ENCODE data around the gene MPND. TPM values are rescaled to one million over a fixed set of nuclear protein-coding genes. Genes with fewer than 3 reads are reported as not detected.

The MPND gene
- total RNA-seq, 1 donor from 2014 or later, result 5.7 TPM

DNA sequence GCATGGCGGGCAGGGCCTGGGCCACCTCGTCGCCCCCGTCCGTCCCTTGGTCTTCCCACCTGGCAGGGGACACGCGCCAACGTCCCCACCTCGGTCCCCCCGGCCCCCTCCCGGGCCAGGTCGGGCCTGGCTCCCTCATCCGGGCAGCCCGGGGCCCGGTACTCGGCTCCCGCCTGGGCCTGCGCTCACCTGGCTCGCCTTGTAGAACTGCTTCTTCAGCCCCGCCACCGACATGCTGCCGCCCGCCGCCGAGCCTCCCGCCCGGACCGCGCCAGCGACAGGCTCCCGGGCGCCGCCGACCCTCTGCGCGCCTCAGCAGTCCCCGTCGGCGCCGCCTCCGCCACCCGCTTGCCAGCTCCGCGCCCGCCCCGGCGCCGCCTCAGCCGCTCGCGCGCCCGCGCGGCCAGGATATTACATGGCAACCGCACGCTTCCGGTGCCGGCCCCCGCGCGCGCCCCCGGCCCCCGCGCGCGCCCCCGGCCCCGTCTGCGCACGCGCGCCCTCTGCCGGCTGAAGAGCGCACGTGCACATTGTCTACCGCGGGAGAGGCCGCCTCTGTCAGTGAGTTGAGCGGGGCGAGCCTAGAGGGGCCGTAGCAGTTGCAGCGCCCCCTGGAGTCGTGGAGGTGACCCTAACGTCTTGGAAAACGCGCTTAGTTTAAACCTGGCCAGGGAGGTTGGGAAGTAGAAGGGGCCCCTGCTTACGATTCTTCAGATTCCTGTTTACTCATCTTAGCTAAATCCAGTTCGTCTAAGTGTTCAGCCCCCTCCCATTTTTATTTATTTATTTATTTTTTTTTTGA, 57.0 kb downstream of the MPND start, which contains the start of gene SH3GL1:
Gene SH3GL1 (minus strand): TSS at position 413 of the 802 bp plus-strand sequence. CDS start 179 bp downstream, at position 234.
- peaks cover 0 to 3% (median 0%) of the 10 kb centered on the region in 3 donors for H3K36me3 ChIP-seq (ENCODE audit: control insufficient read depth in 3 of 3, insufficient read depth in 3 of 3, low read length in 3 of 3)
- peak within 1 kb of the TSS; percentile 73 to 91 (median 84) for H3K4me3 ChIP-seq (ENCODE audit: low read length in 3 of 3)
- no peaks in the 10 kb centered on the region for H3K27me3 ChIP-seq (ENCODE audit: control insufficient read depth in 3 of 3, insufficient read depth in 3 of 3, low read length in 3 of 3)
- H3K9me3 ChIP-seq (ENCODE audit: control insufficient read depth in 3 of 3, low read length in 3 of 3), result no peaks in the 10 kb centered on the region
- peak within 1 kb of the TSS; percentile 54 to 92 (median 90) for H3K9ac ChIP-seq (ENCODE audit: low read depth in 1 of 3, low read length in 3 of 3)
- H3K4me1 ChIP-seq (ENCODE audit: control insufficient read depth in 3 of 3, insufficient read depth in 3 of 3, low read length in 3 of 3), result peaks cover 39 to 55% (median 44%) of the 10 kb centered on the region in 3 donors
- peak within 1 kb of the TSS; percentile 94 for H3K27ac ChIP-seq (ENCODE audit: low read depth, low read length)

DNA sequence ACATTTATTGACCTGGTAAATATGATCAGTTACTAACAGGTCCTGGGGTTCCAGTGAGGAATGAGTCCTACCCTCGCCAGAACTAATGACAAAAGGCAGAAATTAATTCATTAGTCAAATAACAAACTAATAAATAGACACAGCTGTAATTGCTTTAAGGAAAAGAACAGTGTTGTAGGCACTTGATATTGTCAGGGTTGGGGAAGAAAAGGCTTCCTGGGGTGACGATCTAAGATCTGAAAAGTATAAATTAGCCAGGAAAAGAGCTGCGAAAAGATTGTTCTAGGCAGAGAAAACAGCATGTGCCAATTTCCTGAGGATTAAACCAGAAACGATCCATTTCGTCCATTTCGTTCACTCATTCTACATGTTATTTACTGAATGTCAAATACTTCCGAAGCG, 58.4 kb downstream of the MPND start:
- no peaks in the 10 kb centered on the region for H3K27me3 ChIP-seq (ENCODE audit: control insufficient read depth in 3 of 3, insufficient read depth in 3 of 3, low read length in 3 of 3)

DNA sequence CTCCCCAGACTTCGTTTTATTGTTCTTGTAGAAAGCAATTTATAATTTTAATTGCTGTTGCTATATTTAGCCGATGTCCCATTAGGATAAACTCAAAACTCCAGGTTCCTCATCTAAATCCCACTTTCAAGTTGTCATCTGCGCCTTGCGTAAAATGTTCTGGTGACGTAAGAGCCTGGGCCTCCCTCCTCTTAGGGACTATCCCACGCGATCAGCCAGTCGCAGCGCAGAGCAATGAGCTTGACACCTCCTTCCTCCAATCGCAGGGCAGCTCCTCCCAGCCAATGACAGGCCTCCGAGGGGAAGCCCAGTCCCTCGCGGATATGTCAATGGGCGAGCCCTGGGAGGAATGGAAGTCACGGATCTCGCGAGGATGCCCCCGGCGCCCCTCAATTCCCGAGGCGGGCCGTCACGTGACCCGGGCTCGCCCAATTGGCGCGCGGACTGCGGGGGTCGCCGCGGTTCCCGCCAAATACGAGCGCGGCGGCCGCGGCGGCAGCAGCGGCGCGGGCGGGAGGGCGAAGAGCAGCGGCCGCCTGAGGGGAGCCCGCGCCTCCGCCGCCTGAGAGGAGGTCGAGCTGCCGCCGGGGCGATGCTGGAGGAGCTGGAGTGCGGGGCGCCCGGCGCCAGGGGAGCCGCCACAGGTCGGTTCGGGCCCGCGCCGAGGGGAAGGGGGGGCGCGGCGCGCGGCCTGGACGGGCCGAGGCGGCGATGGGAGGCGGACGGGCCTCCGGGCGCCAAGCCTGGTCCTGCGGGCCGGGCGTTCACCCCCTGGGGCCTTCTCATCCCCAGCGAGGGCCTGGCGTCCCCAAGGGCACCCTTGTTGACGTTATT, 59.0 kb downstream of the MPND start, which contains the start of gene CHAF1A:
Gene CHAF1A (plus strand): TSS at position 470 of the 834 bp plus-strand sequence. CDS start 123 bp downstream, at position 593.
- H3K27ac ChIP-seq (ENCODE audit: low read depth, low read length), result peak within 1 kb of the TSS; percentile 86
- peaks cover 31 to 45% (median 35%) of the 10 kb centered on the region in 3 donors for H3K4me1 ChIP-seq (ENCODE audit: control insufficient read depth in 3 of 3, insufficient read depth in 3 of 3, low read length in 3 of 3)
- H3K9ac ChIP-seq (ENCODE audit: low read depth in 1 of 3, low read length in 3 of 3), result peak within 1 kb of the TSS; percentile 77 to 90 (median 79)
- H3K9me3 ChIP-seq (ENCODE audit: control insufficient read depth in 3 of 3, low read length in 3 of 3), result no peaks in the 10 kb centered on the region
- H3K27me3 ChIP-seq (ENCODE audit: control insufficient read depth in 3 of 3, insufficient read depth in 3 of 3, low read length in 3 of 3), result no peaks in the 10 kb centered on the region
- peak within 1 kb of the TSS; percentile 76 to 87 (median 85) for H3K4me3 ChIP-seq (ENCODE audit: low read length in 3 of 3)
- H3K36me3 ChIP-seq (ENCODE audit: control insufficient read depth in 3 of 3, insufficient read depth in 3 of 3, low read length in 3 of 3), result no peaks in the 10 kb centered on the region

More for the DNA sequence above, 58.4 kb downstream of the MPND start:
- peaks cover 37 to 51% (median 41%) of the 10 kb centered on the region in 3 donors for H3K4me1 ChIP-seq (ENCODE audit: control insufficient read depth in 3 of 3, insufficient read depth in 3 of 3, low read length in 3 of 3)
- H3K9ac ChIP-seq (ENCODE audit: low read depth in 1 of 3, low read length in 3 of 3), result peak overlapping the region; percentile 60 to 72 (median 70)
- no peaks in the 10 kb centered on the region for H3K9me3 ChIP-seq (ENCODE audit: control insufficient read depth in 3 of 3, low read length in 3 of 3)
- peak overlapping the region; percentile 41 to 64 (median 63) for H3K4me3 ChIP-seq (ENCODE audit: low read length in 3 of 3)
- H3K27ac ChIP-seq (ENCODE audit: low read depth, low read length), result peak overlapping the region; percentile 86
- H3K36me3 ChIP-seq (ENCODE audit: control insufficient read depth in 3 of 3, insufficient read depth in 3 of 3, low read length in 3 of 3), result peaks cover 0 to 3% (median 0%) of the 10 kb centered on the region in 3 donors

DNA sequence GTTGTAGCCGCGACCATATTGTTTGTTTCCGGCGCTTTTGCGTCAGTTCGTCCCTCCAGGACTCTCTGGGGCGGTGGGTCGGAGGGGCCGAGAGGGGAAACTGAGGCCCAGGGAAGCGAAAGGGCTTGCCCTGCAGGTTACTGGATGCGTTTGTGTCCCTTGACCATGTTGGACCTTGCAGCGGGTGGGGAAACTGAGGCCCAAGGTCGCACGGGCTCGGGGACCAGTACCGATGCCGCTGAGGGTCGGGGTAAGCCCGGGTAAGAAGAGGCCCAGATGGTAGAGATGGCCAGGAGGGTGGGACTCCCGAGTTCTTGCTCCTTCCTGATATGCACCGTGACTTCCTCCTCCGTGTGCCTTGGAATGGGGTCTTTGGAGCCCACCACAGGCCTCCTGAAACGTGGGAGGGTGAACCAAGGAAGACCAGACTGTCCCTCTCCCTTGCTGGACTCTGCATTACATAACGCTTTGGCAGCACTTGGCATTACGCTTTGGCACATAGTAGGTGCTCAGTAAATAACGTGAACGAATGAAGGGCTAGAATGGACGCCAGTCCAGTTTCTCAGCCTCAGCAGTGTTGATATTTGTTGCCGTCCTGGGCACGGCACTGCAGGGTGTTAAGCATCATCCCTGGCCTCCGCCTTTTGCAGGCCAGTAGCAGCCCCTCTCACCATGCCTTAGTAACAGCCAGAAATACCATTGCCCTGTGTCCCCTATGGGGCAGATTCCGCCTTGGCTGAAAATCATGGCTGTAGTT, 59.8 kb downstream of the MPND start:
- H3K9me3 ChIP-seq (ENCODE audit: control insufficient read depth in 3 of 3, low read length in 3 of 3), result no peaks in the 10 kb centered on the region
- no peaks in the 10 kb centered on the region for H3K36me3 ChIP-seq (ENCODE audit: control insufficient read depth in 3 of 3, insufficient read depth in 3 of 3, low read length in 3 of 3)
- H3K4me1 ChIP-seq (ENCODE audit: control insufficient read depth in 3 of 3, insufficient read depth in 3 of 3, low read length in 3 of 3), result peaks cover 25 to 37% (median 29%) of the 10 kb centered on the region in 3 donors
- no peaks in the 10 kb centered on the region for H3K27me3 ChIP-seq (ENCODE audit: control insufficient read depth in 3 of 3, insufficient read depth in 3 of 3, low read length in 3 of 3)
- no peak overlapping the region for H3K27ac ChIP-seq (ENCODE audit: low read depth, low read length)
- H3K9ac ChIP-seq (ENCODE audit: low read depth in 1 of 3, low read length in 3 of 3), result peak overlapping the region; percentile 77 to 90 (median 79)
- peak overlapping the region; percentile 76 to 87 (median 85) for H3K4me3 ChIP-seq (ENCODE audit: low read length in 3 of 3)

DNA sequence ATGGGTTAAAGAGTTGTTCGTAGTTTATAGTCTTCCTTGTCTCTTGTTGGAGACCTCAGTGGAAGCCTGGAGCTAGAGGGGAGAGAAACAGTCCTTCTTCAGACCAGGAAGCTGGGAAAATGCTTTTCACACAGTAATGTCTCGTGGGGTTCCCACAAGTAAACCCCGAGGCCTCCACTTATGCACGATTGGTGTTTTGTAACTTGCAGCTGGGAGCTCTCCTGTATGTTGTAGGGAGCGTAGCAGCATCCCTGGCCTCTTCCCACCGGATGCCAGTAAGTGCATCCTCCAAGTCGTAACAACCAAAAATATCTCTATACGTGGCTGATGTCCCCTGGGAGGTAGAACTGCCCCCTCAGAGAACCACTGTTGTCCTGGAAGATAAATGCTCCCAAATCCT, 62.6 kb downstream of the MPND start:
- Histone ChIP-seq H3K9ac (ENCODE audit: low read depth in 1 of 3, low read length in 3 of 3) (no peak overlapping the region), H3K36me3 (ENCODE audit: control insufficient read depth in 3 of 3, insufficient read depth in 3 of 3, low read length in 3 of 3) (peaks cover 0 to 10% (median 7%) of the 10 kb centered on the region in 3 donors)

DNA sequence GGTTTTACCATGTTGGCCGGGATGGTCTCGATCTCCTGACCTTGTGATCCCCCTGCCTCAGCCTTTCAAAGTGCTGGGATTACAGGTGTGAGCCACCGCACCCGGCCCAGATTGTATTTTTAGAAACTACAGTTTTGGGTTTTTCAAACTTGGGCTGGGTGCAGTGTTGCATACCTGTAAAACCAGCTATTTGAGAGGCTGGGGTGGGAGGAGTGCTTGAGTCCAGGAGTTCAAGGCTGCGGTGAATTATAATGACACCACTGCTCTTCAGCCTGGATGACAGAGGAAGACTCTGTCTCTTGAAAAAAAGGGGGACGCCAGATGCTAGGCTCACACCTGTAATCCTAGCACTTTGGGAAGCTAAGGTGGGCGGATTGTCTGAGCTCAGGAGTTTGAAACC, 63.3 kb downstream of the MPND start:
- H3K9me3 ChIP-seq (ENCODE audit: control insufficient read depth in 3 of 3, low read length in 3 of 3), result no peaks in the 10 kb centered on the region
- no peak overlapping the region for H3K9ac ChIP-seq (ENCODE audit: low read depth in 1 of 3, low read length in 3 of 3)
- no peaks in the 10 kb centered on the region for H3K27me3 ChIP-seq (ENCODE audit: control insufficient read depth in 3 of 3, insufficient read depth in 3 of 3, low read length in 3 of 3)
- H3K4me1 ChIP-seq (ENCODE audit: control insufficient read depth in 3 of 3, insufficient read depth in 3 of 3, low read length in 3 of 3), result peaks cover 12 to 13% (median 13%) of the 10 kb centered on the region in 3 donors
- peaks cover 0 to 10% (median 7%) of the 10 kb centered on the region in 3 donors for H3K36me3 ChIP-seq (ENCODE audit: control insufficient read depth in 3 of 3, insufficient read depth in 3 of 3, low read length in 3 of 3)
- no peak overlapping the region for H3K27ac ChIP-seq (ENCODE audit: low read depth, low read length)
- no peak overlapping the region for H3K4me3 ChIP-seq (ENCODE audit: low read length in 3 of 3)

More for the DNA sequence above, 62.6 kb downstream of the MPND start:
- Histone ChIP-seq H3K4me1 (ENCODE audit: control insufficient read depth in 3 of 3, insufficient read depth in 3 of 3, low read length in 3 of 3) (peaks cover 14 to 19% (median 14%) of the 10 kb centered on the region in 3 donors), H3K4me3 (ENCODE audit: low read length in 3 of 3) (no peak overlapping the region), H3K27ac (ENCODE audit: low read depth, low read length) (no peak overlapping the region), H3K9me3 (ENCODE audit: control insufficient read depth in 3 of 3, low read length in 3 of 3) (no peaks in the 10 kb centered on the region), H3K27me3 (ENCODE audit: control insufficient read depth in 3 of 3, insufficient read depth in 3 of 3, low read length in 3 of 3) (no peaks in the 10 kb centered on the region)

DNA sequence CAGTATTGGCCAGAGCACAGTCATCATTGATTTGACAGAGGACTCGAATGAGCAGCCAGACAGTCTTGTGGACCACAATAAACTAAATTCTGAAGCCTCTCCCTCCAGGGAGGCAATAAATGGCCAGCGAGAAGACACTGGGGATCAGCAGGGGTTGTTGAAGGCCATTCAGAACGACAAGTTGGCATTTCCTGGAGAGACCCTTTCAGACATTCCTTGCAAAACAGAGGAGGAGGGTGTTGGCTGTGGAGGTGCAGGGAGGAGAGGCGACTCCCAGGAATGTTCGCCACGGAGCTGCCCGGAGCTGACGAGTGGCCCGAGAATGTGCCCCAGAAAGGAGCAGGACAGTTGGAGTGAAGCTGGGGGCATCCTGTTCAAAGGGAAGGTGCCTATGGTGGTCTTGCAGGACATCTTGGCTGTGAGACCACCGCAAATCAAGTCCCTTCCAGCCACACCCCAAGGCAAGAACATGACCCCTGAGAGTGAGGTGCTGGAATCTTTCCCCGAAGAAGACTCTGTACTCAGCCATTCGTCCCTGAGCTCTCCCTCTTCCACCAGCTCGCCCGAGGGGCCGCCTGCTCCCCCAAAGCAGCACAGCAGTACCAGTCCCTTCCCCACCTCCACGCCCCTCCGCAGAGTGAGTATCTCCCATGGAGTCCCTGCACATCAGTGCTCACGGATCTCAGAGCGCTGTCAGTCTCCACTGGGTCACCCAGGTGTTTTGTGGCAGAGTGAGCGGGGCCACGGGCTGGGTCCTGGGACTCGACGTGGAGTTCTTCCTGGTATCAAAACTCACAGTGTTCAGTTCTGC, 66.0 kb downstream of the MPND start:
- H3K9ac ChIP-seq (ENCODE audit: low read depth in 1 of 3, low read length in 3 of 3), result no peak overlapping the region
- H3K27ac ChIP-seq (ENCODE audit: low read depth, low read length), result no peak overlapping the region
- H3K4me3 ChIP-seq (ENCODE audit: low read length in 3 of 3), result no peak overlapping the region
- H3K36me3 ChIP-seq (ENCODE audit: control insufficient read depth in 3 of 3, insufficient read depth in 3 of 3, low read length in 3 of 3), result peaks cover 6 to 13% (median 8%) of the 10 kb centered on the region in 3 donors
- no peaks in the 10 kb centered on the region for H3K27me3 ChIP-seq (ENCODE audit: control insufficient read depth in 3 of 3, insufficient read depth in 3 of 3, low read length in 3 of 3)
- H3K4me1 ChIP-seq (ENCODE audit: control insufficient read depth in 3 of 3, insufficient read depth in 3 of 3, low read length in 3 of 3), result no peaks in the 10 kb centered on the region
- H3K9me3 ChIP-seq (ENCODE audit: control insufficient read depth in 3 of 3, low read length in 3 of 3), result no peaks in the 10 kb centered on the region

Measured in skeletal muscle tissue (tissue), 4 donors.